ENCODE measurements around the gene BMP10. TPM values are rescaled to one million over a fixed set of nuclear protein-coding genes. Genes with fewer than 3 reads are reported as not detected.
A peak's percentile ranks its signal among the peaks of the same experiment; 100 is the strongest.
"Not testable (repeated sequence)": the region's sequence is repeated elsewhere in the genome, so short reads cannot be mapped to it uniquely, and the experiment has no call there.

Gene BMP10
- total RNA-seq, 1 donor from 2014 or later = not detected

GRCh38 chr2:68905116-68905515 is 33.9 kb upstream of the BMP10 start:
- Histone ChIP-seq H3K36me3 (ENCODE audit: control insufficient read depth, insufficient read depth, low read length) (no peaks in the 10 kb centered on the region), H3K27me3 (ENCODE audit: control insufficient read depth, insufficient read depth, low read length) (no peaks in the 10 kb centered on the region), H3K4me3 (ENCODE audit: low read depth, low read length) (no peak overlapping the region)
- no peak for FAIRE-seq
- no peak for DNase-seq (ENCODE audit: low read depth)
- no peak for TF ChIP-seq CTCF (IDR thresholded peaks at IDR 0.05; ENCODE audit: insufficient read depth, low read length, severe bottlenecking)

GRCh38 chr2:68901561-68901960 is 30.4 kb upstream of the BMP10 start:
- no peaks in the 10 kb centered on the region for H3K36me3 ChIP-seq (ENCODE audit: control insufficient read depth, insufficient read depth, low read length)
- FAIRE-seq (no peak), DNase-seq (ENCODE audit: low read depth) (no peak)
- H3K27me3 ChIP-seq (ENCODE audit: control insufficient read depth, insufficient read depth, low read length) = no peaks in the 10 kb centered on the region
- H3K4me3 ChIP-seq (ENCODE audit: low read depth, low read length) = no peak overlapping the region
- TF ChIP-seq CTCF (IDR thresholded peaks at IDR 0.05; ENCODE audit: insufficient read depth, low read length, severe bottlenecking) = no peak

GRCh38 chr2:68901199-68901514 is 30.0 kb upstream of the BMP10 start:
- Histone ChIP-seq H3K4me3 (ENCODE audit: low read depth, low read length) (no peak overlapping the region), H3K36me3 (ENCODE audit: control insufficient read depth, insufficient read depth, low read length) (no peaks in the 10 kb centered on the region), H3K27me3 (ENCODE audit: control insufficient read depth, insufficient read depth, low read length) (no peaks in the 10 kb centered on the region)
- FAIRE-seq (peak; percentile 58), DNase-seq (ENCODE audit: low read depth) (peak; percentile 28)
- peak; percentile 33 for TF ChIP-seq CTCF (IDR thresholded peaks at IDR 0.05; ENCODE audit: insufficient read depth, low read length, severe bottlenecking)

- peak; percentile 85 for FAIRE-seq
- no peak overlapping the region for H3K4me3 ChIP-seq (ENCODE audit: low read depth, low read length)
- no peak for DNase-seq (ENCODE audit: low read depth)
- no peaks in the 10 kb centered on the region for H3K36me3 ChIP-seq (ENCODE audit: control insufficient read depth, insufficient read depth, low read length)
- no peaks in the 10 kb centered on the region for H3K27me3 ChIP-seq (ENCODE audit: control insufficient read depth, insufficient read depth, low read length)
- TF ChIP-seq CTCF (IDR thresholded peaks at IDR 0.05; ENCODE audit: insufficient read depth, low read length, severe bottlenecking) = peak; percentile 1
These were observed 29.4 kb upstream of the BMP10 start for GRCh38 chr2:68900496-68901198.

- FAIRE-seq; H3K36me3 ChIP-seq (ENCODE audit: control insufficient read depth, insufficient read depth, low read length); H3K4me3 ChIP-seq (ENCODE audit: low read depth, low read length); H3K27me3 ChIP-seq (ENCODE audit: control insufficient read depth, insufficient read depth, low read length); DNase-seq (ENCODE audit: low read depth): not testable (repeated sequence)
These were observed 24.8 kb upstream of the BMP10 start for GRCh38 chr2:68895981-68896380.

- no peak overlapping the region for H3K4me3 ChIP-seq (ENCODE audit: low read depth, low read length)
- no peak for TF ChIP-seq CTCF (IDR thresholded peaks at IDR 0.05; ENCODE audit: insufficient read depth, low read length, severe bottlenecking)
- H3K27me3 ChIP-seq (ENCODE audit: control insufficient read depth, insufficient read depth, low read length) = no peaks in the 10 kb centered on the region
- DNase-seq (ENCODE audit: low read depth) (no peak), FAIRE-seq (no peak)
- H3K36me3 ChIP-seq (ENCODE audit: control insufficient read depth, insufficient read depth, low read length) = no peaks in the 10 kb centered on the region
These were observed 18.3 kb upstream of the BMP10 start for GRCh38 chr2:68889500-68889899.

Measured in bronchial epithelial cell (primary cell).